HEK293 (cell line): Measurements from ENCODE around the gene ARHGAP21.

Experiments used
- CTCF ChIP-seq: fragments of 450-650 bp; formaldehyde crosslinking; IDR thresholded peaks from 2 replicates; pipeline ENCODE4 v1.5.1; 2016; ENCODE audit warnings: missing biosample characterization, missing genetic modification characterization
- KLF9 ChIP-seq: fragments of 450-650 bp; formaldehyde crosslinking; IDR thresholded peaks from 2 replicates; pipeline ENCODE4 v1.5.1; 2016; ENCODE audit warnings: missing biosample characterization, missing genetic modification characterization, low read depth
- OVOL3 ChIP-seq: fragments of 450-650 bp; formaldehyde crosslinking; IDR thresholded peaks from 2 replicates; pipeline ENCODE4 v1.5.1; 2016; ENCODE audit warnings: missing biosample characterization, missing genetic modification characterization
- ZBTB21 ChIP-seq: fragments of 450-650 bp; formaldehyde crosslinking; IDR thresholded peaks from 2 replicates; pipeline ENCODE4 v1.5.1; 2017; ENCODE audit warnings: missing biosample characterization, missing genetic modification characterization
- ZNF18 ChIP-seq: fragments of 450-650 bp; formaldehyde crosslinking; IDR thresholded peaks from 2 replicates; pipeline ENCODE4 v1.5.1; 2016; ENCODE audit warnings: missing biosample characterization, missing genetic modification characterization
- ZNF19 ChIP-seq: fragments of 450-650 bp; formaldehyde crosslinking; IDR thresholded peaks from 2 replicates; pipeline ENCODE4; 2016; ENCODE audit warnings: missing biosample characterization, missing genetic modification characterization, low read depth
- ZNF24 ChIP-seq: fragments of 450-650 bp; formaldehyde crosslinking; IDR thresholded peaks from 2 replicates; pipeline ENCODE4 v1.5.1; 2016; ENCODE audit warnings: missing biosample characterization, missing genetic modification characterization
- ZNF510 ChIP-seq: fragments of 450-650 bp; formaldehyde crosslinking; IDR thresholded peaks from 2 replicates; pipeline ENCODE4 v1.5.1; 2018; ENCODE audit warnings: mild to moderate bottlenecking, missing genetic modification characterization, missing biosample characterization; ENCODE audit not compliant: insufficient replicate concordance
- ZNF530 ChIP-seq: fragments of 450-650 bp; formaldehyde crosslinking; IDR thresholded peaks from 2 replicates; pipeline ENCODE4 v1.5.1; 2016; ENCODE audit warnings: low read depth, missing biosample characterization, missing genetic modification characterization
- ZNF555 ChIP-seq: fragments of 450-650 bp; formaldehyde crosslinking; conservative IDR thresholded peaks from 2 replicates; pipeline ENCODE4 v1.5.1; 2017; ENCODE audit warnings: missing biosample characterization, mild to moderate bottlenecking, missing genetic modification characterization, inconsistent platforms
- ZNF624 ChIP-seq: fragments of 450-650 bp; formaldehyde crosslinking; IDR thresholded peaks from 2 replicates; pipeline ENCODE4 v1.5.1; 2017; ENCODE audit warnings: missing biosample characterization, missing genetic modification characterization
- ZNF629 ChIP-seq: fragments of 450-650 bp; formaldehyde crosslinking; IDR thresholded peaks from 2 replicates; pipeline ENCODE4 v1.5.1; 2017; ENCODE audit warnings: missing biosample characterization, missing genetic modification characterization
- ZSCAN18 ChIP-seq: fragments of 450-650 bp; formaldehyde crosslinking; IDR thresholded peaks from 2 replicates; pipeline ENCODE4 v1.5.1; 2016; ENCODE audit warnings: missing biosample characterization, missing genetic modification characterization

- TF ChIP-seq ZNF555 (tag by site-specific recombination), result no peak
- TF ChIP-seq KLF9 (tag by site-specific recombination), result no peak
- no peak for TF ChIP-seq ZNF24 (tag by site-specific recombination)
- no peak for TF ChIP-seq CTCF (tag by site-specific recombination)
- no peak for TF ChIP-seq ZNF18 (tag by site-specific recombination)
- TF ChIP-seq ZNF624 (tag by site-specific recombination), result no peak
- no peak for TF ChIP-seq ZSCAN18 (tag by site-specific recombination)
- no peak for TF ChIP-seq ZNF19
- no peak for TF ChIP-seq ZNF629 (tag by site-specific recombination)
- no peak for TF ChIP-seq ZNF530 (tag by site-specific recombination)
- TF ChIP-seq OVOL3 (tag by site-specific recombination), result no peak
- TF ChIP-seq ZBTB21 (tag by site-specific recombination), result no peak
- no peak for TF ChIP-seq ZNF510 (tag by site-specific recombination)
Measured at GRCh38 chr10:24723386-24723787, 300 bp downstream of the ARHGAP21 start.
